Measurements from ENCODE around the gene GNG13. TPM values are rescaled to one million over a fixed set of nuclear protein-coding genes. Genes with fewer than 3 reads are reported as not detected.

The GNG13 gene
- total and polyA plus RNA-seq, 2 donors (not counting 3 experiments of a cell fraction or from before 2014, with no cell fraction given), result not detected

GRCh38 chr16:797686-798085 lies 2.8 kb downstream of the GNG13 start:
- no peak for TF ChIP-seq MAX (IDR thresholded peaks at IDR 0.05; ENCODE audit: insufficient read depth, insufficient read length)
- no peak for TF ChIP-seq GATA2 (IDR thresholded peaks at IDR 0.05; ENCODE audit: insufficient read depth, insufficient read length, low read depth, low read length)
- TF ChIP-seq JUN (IDR thresholded peaks at IDR 0.05; ENCODE audit: borderline replicate concordance, insufficient read depth, insufficient read length, low read depth), result no peak
- no peak for TF ChIP-seq CTCF (IDR thresholded peaks at IDR 0.05; ENCODE audit: extremely low read depth in 1 of 2, insufficient read depth in 1 of 2, low read depth in 1 of 2, low read length in 2 of 2)
- TF ChIP-seq EZH2 (IDR thresholded peaks at IDR 0.05; ENCODE audit: borderline replicate concordance, low read depth, low read length, severe bottlenecking), result no peak
- no peak for TF ChIP-seq POLR2A (IDR thresholded peaks at IDR 0.05; ENCODE audit: low read depth, low read length)
- TF ChIP-seq MYC (IDR thresholded peaks at IDR 0.05; ENCODE audit: low read depth, low read length), result no peak
- no peak for TF ChIP-seq FOS (IDR thresholded peaks at IDR 0.05; ENCODE audit: borderline replicate concordance, insufficient read depth, low read length)
- no peak for TF ChIP-seq POLR2AphosphoS5 (IDR thresholded peaks at IDR 0.05; ENCODE audit: insufficient read depth, low read depth, low read length)
- FAIRE-seq (no peak), DNase-seq (ENCODE audit: low read depth, low spot score) (no peak)
- Histone ChIP-seq H3K79me2 (ENCODE audit: control insufficient read depth, insufficient read depth, low read length) (no peaks in the 10 kb centered on the region), H3K27ac (ENCODE audit: insufficient read depth, low read depth, low read length) (no peak overlapping the region), H3K36me3 (ENCODE audit: control insufficient read depth in 2 of 2, extremely low read depth in 1 of 2, insufficient read depth in 2 of 2, low read length in 2 of 2) (no peaks in the 10 kb centered on the region), H3K4me3 (replicated peaks in 1 of 3; ENCODE audit: insufficient read depth in 1 of 3, low read depth in 1 of 3, low read length in 3 of 3) (no peak overlapping the region), H3K4me2 (ENCODE audit: insufficient read depth, low read length) (no peak overlapping the region), H3K9ac (replicated peaks; ENCODE audit: extremely low read depth, insufficient read depth, low read length) (no peak overlapping the region), H4K20me1 (replicated peaks; ENCODE audit: control insufficient read depth, extremely low read depth, insufficient read depth, low read length) (no peaks in the 10 kb centered on the region), H2AFZ (ENCODE audit: low read depth, low read length) (no peak overlapping the region), H3K9me3 (replicated peaks; ENCODE audit: control insufficient read depth, insufficient read depth, low read length) (no peaks in the 10 kb centered on the region), H3K4me1 (ENCODE audit: control insufficient read depth, extremely low read depth, insufficient read depth, low read length) (no peaks in the 10 kb centered on the region), H3K9me1 (replicated peaks; ENCODE audit: control insufficient read depth, extremely low read depth, insufficient read depth, low read length) (no peaks in the 10 kb centered on the region), H3K27me3 (ENCODE audit: control insufficient read depth in 2 of 2, insufficient read depth in 2 of 2, low read length in 2 of 2) (peaks cover 11 to 18% of the 10 kb centered on the region in 2 experiments)
- no TSS peak for BruUV-seq (replicated peaks)
- CTCF ChIA-PET, result no interaction called here
- dilution Hi-C loops (cut with MboI; ENCODE audit: extremely low pct_ligation_motif_present, low sequenced_read_pairs) (no loop called here), intact Hi-C loops (cut with micrococcal nuclease) (no loop called here)
- POLR2A ChIA-PET, result no interaction called here
